Measurements from ENCODE around the gene ABTB2.

DNA sequence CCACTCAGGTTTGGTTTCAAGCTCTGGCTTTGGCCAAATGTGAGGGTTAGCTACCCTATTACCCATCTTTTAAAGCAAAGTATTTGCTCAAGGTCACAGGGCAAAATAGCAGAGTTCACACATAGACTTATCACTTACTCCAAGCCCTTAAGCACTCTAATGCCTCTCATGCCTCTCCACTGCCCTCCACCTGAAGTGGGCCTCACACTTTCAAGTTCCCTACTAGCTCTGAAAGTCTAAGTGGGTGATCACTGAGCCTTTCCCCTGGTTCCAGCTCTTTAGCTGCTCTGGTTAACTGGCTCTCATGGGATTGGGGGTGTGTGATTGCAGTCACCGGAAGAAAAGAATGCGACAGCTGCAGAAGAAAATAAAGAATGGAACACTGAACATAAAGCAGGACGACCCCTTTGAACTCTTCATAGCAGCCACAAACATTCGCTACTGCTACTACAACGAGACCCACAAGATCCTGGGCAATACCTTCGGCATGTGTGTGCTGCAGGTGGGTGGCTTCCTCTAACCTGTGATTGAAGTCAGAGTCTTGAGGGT, 246.0 kb downstream of the ABTB2 start:
- TF ChIP-seq ZNF70 (CRISPR knock-in tag; IDR thresholded peaks at IDR 0.05) (no peak), TCF4 (CRISPR knock-in tag; IDR thresholded peaks at IDR 0.05; ENCODE audit: borderline replicate concordance) (no peak), ZFP30 (CRISPR knock-in tag; IDR thresholded peaks at IDR 0.05) (no peak), OSR1 (CRISPR knock-in tag; IDR thresholded peaks at IDR 0.05) (no peak), RARB (CRISPR knock-in tag; IDR thresholded peaks at IDR 0.05) (no peak), SNAI2 (CRISPR knock-in tag; IDR thresholded peaks at IDR 0.05) (no peak)
- TF ChIP-seq, protein P1, sequence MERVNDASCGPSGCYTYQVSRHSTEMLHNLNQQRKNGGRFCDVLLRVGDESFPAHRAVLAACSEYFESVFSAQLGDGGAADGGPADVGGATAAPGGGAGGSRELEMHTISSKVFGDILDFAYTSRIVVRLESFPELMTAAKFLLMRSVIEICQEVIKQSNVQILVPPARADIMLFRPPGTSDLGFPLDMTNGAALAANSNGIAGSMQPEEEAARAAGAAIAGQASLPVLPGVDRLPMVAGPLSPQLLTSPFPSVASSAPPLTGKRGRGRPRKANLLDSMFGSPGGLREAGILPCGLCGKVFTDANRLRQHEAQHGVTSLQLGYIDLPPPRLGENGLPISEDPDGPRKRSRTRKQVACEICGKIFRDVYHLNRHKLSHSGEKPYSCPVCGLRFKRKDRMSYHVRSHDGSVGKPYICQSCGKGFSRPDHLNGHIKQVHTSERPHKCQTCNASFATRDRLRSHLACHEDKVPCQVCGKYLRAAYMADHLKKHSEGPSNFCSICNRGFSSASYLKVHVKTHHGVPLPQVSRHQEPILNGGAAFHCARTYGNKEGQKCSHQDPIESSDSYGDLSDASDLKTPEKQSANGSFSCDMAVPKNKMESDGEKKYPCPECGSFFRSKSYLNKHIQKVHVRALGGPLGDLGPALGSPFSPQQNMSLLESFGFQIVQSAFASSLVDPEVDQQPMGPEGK (CRISPR knock-in tag; IDR thresholded peaks at IDR 0.05; ENCODE audit: borderline replicate concordance), result no peak
- TF ChIP-seq, protein P2, sequence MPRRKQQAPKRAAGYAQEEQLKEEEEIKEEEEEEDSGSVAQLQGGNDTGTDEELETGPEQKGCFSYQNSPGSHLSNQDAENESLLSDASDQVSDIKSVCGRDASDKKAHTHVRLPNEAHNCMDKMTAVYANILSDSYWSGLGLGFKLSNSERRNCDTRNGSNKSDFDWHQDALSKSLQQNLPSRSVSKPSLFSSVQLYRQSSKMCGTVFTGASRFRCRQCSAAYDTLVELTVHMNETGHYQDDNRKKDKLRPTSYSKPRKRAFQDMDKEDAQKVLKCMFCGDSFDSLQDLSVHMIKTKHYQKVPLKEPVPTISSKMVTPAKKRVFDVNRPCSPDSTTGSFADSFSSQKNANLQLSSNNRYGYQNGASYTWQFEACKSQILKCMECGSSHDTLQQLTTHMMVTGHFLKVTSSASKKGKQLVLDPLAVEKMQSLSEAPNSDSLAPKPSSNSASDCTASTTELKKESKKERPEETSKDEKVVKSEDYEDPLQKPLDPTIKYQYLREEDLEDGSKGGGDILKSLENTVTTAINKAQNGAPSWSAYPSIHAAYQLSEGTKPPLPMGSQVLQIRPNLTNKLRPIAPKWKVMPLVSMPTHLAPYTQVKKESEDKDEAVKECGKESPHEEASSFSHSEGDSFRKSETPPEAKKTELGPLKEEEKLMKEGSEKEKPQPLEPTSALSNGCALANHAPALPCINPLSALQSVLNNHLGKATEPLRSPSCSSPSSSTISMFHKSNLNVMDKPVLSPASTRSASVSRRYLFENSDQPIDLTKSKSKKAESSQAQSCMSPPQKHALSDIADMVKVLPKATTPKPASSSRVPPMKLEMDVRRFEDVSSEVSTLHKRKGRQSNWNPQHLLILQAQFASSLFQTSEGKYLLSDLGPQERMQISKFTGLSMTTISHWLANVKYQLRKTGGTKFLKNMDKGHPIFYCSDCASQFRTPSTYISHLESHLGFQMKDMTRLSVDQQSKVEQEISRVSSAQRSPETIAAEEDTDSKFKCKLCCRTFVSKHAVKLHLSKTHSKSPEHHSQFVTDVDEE (CRISPR knock-in tag; IDR thresholded peaks at IDR 0.05), result no peak
- TF ChIP-seq, protein P3, sequence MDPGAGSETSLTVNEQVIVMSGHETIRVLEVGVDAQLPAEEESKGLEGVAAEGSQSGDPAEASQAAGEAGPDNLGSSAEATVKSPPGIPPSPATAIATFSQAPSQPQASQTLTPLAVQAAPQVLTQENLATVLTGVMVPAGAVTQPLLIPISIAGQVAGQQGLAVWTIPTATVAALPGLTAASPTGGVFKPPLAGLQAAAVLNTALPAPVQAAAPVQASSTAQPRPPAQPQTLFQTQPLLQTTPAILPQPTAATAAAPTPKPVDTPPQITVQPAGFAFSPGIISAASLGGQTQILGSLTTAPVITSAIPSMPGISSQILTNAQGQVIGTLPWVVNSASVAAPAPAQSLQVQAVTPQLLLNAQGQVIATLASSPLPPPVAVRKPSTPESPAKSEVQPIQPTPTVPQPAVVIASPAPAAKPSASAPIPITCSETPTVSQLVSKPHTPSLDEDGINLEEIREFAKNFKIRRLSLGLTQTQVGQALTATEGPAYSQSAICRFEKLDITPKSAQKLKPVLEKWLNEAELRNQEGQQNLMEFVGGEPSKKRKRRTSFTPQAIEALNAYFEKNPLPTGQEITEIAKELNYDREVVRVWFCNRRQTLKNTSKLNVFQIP (CRISPR knock-in tag; IDR thresholded peaks at IDR 0.05; ENCODE audit: borderline replicate concordance, low read depth), result no peak

All from SK-N-SH treated with all-trans-retinoic acid at 6 μM for 48 hours (cell line).